OCI-LY1 (cell line): ENCODE results near the gene SLC23A2.

ENCODE experiments used
- EZH2 ChIP-seq: fragments of 200-600 bp; sonication (generic), shearing (Covaris generic); IDR thresholded peaks from 2 replicates; pipeline ENCODE4 v1.8.0; 2017; ENCODE audit warnings: borderline replicate concordance, mixed run types, mild to moderate bottlenecking, antibody characterized with exemption, low read length, moderate library complexity, mixed read lengths
- TF ChIP-seq, protein P1 (sequence below): fragments of 200-600 bp; sonication (generic), shearing (Covaris generic); IDR thresholded peaks from 2 replicates; pipeline ENCODE4 v1.5.1; 2017; ENCODE audit warnings: mild to moderate bottlenecking, antibody characterized with exemption, low read length, moderate library complexity, mixed read lengths

DNA sequence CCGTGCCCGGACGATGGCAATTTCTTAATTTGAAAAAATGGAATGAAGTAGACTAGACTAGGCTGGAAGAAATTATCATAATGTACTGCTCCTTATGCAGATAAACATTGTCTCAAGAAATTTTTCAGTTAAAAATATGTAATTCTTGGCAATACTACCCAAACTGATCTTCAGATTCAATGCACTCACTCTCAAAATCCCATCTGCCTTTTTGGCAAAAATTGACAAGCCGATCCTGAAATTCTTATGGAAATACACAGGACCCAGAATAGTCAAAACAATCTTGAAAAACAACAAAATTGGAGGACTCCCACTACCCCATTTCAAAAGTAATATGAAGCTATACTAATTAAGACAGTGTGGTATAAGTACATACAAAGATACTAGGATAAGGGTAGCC, 19.0 kb downstream of the SLC23A2 start:
- TF ChIP-seq, protein P1, sequence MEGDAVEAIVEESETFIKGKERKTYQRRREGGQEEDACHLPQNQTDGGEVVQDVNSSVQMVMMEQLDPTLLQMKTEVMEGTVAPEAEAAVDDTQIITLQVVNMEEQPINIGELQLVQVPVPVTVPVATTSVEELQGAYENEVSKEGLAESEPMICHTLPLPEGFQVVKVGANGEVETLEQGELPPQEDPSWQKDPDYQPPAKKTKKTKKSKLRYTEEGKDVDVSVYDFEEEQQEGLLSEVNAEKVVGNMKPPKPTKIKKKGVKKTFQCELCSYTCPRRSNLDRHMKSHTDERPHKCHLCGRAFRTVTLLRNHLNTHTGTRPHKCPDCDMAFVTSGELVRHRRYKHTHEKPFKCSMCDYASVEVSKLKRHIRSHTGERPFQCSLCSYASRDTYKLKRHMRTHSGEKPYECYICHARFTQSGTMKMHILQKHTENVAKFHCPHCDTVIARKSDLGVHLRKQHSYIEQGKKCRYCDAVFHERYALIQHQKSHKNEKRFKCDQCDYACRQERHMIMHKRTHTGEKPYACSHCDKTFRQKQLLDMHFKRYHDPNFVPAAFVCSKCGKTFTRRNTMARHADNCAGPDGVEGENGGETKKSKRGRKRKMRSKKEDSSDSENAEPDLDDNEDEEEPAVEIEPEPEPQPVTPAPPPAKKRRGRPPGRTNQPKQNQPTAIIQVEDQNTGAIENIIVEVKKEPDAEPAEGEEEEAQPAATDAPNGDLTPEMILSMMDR = no peak
- TF ChIP-seq EZH2 = no peak
